Hair follicle dermal papilla cell (primary cell): ENCODE data around the gene TAS2R42. TPM values are rescaled to one million over a fixed set of nuclear protein-coding genes. Genes with fewer than 3 reads are reported as not detected.

Source experiments
- total RNA-seq: library from RNA; depleted of rRNA; stranded (reverse); fragments of >200 nt; gene quantifications from 2 replicates; pipeline ENCODE4 v1.2.3, GENCODE V29; 2012

The TAS2R42 gene
- not detected in 2 replicates for total RNA-seq

GRCh38 chr12:11186837-11187236 lies at the start of gene TAS2R42:
TAS2R42 (minus strand) TSS chr12:11186937; CDS start chr12:11186937, 0 bp downstream.

GRCh38 chr12:11171145-11171968 lies 15.4 kb downstream of the TAS2R42 start, which contains the start of gene SMIM10L1:
SMIM10L1 (plus strand) TSS chr12:11171194; CDS start chr12:11171357, 163 bp downstream.

Other genes starting within 250 kb of the TAS2R42 start
- 2.9 and 7.0 TPM in 2 replicates for gene TAS2R14, start 247.7 kb downstream of the TAS2R42 start, total RNA-seq
- 4.7 and 7.0 TPM in 2 replicates for gene TAS2R50, start 200.0 kb downstream of the TAS2R42 start, total RNA-seq
- gene TAS2R20, start 188.6 kb downstream of the TAS2R42 start, total RNA-seq, result 3.3 and 7.5 TPM in 2 replicates
- 4.9 and 9.6 TPM in 2 replicates for gene TAS2R19, start 164.3 kb downstream of the TAS2R42 start, total RNA-seq
- gene TAS2R31, start 155.5 kb downstream of the TAS2R42 start, total RNA-seq, result 6.4 and 10.9 TPM in 2 replicates
- gene TAS2R46, start 124.6 kb downstream of the TAS2R42 start, total RNA-seq, result 2.2 and 6.8 TPM in 2 replicates
- gene TAS2R43, start 94.6 kb downstream of the TAS2R42 start, total RNA-seq, result 3.4 and 4.3 TPM in 2 replicates
- 3.6 and 8.8 TPM in 2 replicates for gene TAS2R30, start 52.3 kb downstream of the TAS2R42 start, total RNA-seq
- gene SMIM10L1, start 15.7 kb downstream of the TAS2R42 start, total RNA-seq, result 5.5 and 5.8 TPM in 2 replicates
- not detected in 2 replicates for gene PRB3, start 82.8 kb upstream of the TAS2R42 start, total RNA-seq
- gene PRB4, start 123.5 kb upstream of the TAS2R42 start, total RNA-seq, result not detected in 2 replicates
- gene PRB2, start 208.6 kb upstream of the TAS2R42 start, total RNA-seq, result not detected in 2 replicates